ENCODE data around the gene SINHCAF. TPM values are rescaled to one million over a fixed set of nuclear protein-coding genes. Genes with fewer than 3 reads are reported as not detected.
A peak's percentile ranks its signal among the peaks of the same experiment; 100 is the strongest.

The SINHCAF gene
- total RNA-seq, 4 donors from 2014 or later = 19.2 to 41.3 (median 25.7) TPM

DNA sequence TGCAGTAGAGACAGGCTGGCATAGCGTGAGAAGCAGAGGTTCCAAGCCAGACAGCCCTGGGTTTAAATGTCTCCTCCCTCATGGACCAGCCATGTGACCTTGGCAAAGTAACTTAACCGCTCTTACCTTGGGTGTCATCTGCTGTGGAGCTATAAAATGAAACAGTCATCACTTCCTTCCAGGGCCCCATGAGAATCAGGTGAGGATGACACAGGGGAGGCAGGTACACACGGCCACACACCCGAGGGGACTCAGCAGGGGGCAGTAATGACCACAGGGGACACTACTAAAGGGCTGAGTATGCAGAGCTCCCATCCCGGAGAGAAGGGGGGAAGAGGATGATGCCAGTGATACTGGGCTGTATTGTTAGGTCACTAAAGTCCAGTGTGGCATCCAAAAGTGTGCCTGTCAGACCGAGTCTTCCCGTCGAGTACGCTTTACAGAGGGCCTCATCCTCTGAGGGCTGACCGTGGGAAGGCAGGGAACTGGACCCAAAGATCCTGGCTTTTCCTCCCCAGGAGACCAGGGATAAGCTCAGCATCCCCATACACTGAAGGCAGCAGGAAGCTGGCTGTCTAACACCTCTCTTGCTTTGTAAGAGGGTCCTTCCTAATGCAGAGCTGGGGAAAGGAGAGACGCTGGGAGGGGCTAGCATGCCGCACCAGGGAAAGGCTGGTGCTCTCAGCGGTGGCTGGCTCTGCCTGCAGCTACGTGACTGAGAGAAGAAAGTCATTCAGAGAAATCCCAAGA lies 94.2 kb downstream of the SINHCAF start:
- 83% methylated on average over 13 of the region's 14 CpGs for WGBS
- Histone ChIP-seq H3K36me3 (no peaks in the 10 kb centered on the region), H3K4me1 (peaks cover 0 to 8% (median 0%) of the 10 kb centered on the region in 4 donors), H3K4me3 (no peak overlapping the region), H3K27ac (replicated peaks in 1 of 4) (no peak overlapping the region), H3K27me3 (peaks cover 0 to 32% (median 0%) of the 10 kb centered on the region in 4 donors), H3K9me3 (peaks cover 0 to 6% (median 0%) of the 10 kb centered on the region in 4 donors)
- intact Hi-C loops (cut with DNase I) = no loop called here
- TF ChIP-seq, protein P1, sequence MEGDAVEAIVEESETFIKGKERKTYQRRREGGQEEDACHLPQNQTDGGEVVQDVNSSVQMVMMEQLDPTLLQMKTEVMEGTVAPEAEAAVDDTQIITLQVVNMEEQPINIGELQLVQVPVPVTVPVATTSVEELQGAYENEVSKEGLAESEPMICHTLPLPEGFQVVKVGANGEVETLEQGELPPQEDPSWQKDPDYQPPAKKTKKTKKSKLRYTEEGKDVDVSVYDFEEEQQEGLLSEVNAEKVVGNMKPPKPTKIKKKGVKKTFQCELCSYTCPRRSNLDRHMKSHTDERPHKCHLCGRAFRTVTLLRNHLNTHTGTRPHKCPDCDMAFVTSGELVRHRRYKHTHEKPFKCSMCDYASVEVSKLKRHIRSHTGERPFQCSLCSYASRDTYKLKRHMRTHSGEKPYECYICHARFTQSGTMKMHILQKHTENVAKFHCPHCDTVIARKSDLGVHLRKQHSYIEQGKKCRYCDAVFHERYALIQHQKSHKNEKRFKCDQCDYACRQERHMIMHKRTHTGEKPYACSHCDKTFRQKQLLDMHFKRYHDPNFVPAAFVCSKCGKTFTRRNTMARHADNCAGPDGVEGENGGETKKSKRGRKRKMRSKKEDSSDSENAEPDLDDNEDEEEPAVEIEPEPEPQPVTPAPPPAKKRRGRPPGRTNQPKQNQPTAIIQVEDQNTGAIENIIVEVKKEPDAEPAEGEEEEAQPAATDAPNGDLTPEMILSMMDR (IDR thresholded peaks at IDR 0.05) = no peak
- TF ChIP-seq POLR2A (IDR thresholded peaks at IDR 0.05; ENCODE audit: low read depth) (no peak), POLR2AphosphoS5 (IDR thresholded peaks at IDR 0.05) (no peak), EP300 (IDR thresholded peaks at IDR 0.05) (no peak)
- DNase-seq (ENCODE audit: extremely low spot score) = peak; percentile 89

Small RNA genes within 50 kb of the gene (small RNA-seq; reads per million reads assigned to genes)
- 0 reads per million in 3 donors for gene AC024940.4
- gene AC024940.5 = 0 reads per million in 3 donors
- 0 reads per million in 3 donors for gene MREGP1
- gene RF00026 = 0 reads per million in 3 donors

Data from esophagus muscularis mucosa (tissue), 4 donors.